ENCODE data around the gene SLCO2A1. TPM values are rescaled to one million over a fixed set of nuclear protein-coding genes. Genes with fewer than 3 reads are reported as not detected.

Gene SLCO2A1
- total RNA-seq, 2 donors from 2014 or later = 15.9 to 46.7 TPM

DNA sequence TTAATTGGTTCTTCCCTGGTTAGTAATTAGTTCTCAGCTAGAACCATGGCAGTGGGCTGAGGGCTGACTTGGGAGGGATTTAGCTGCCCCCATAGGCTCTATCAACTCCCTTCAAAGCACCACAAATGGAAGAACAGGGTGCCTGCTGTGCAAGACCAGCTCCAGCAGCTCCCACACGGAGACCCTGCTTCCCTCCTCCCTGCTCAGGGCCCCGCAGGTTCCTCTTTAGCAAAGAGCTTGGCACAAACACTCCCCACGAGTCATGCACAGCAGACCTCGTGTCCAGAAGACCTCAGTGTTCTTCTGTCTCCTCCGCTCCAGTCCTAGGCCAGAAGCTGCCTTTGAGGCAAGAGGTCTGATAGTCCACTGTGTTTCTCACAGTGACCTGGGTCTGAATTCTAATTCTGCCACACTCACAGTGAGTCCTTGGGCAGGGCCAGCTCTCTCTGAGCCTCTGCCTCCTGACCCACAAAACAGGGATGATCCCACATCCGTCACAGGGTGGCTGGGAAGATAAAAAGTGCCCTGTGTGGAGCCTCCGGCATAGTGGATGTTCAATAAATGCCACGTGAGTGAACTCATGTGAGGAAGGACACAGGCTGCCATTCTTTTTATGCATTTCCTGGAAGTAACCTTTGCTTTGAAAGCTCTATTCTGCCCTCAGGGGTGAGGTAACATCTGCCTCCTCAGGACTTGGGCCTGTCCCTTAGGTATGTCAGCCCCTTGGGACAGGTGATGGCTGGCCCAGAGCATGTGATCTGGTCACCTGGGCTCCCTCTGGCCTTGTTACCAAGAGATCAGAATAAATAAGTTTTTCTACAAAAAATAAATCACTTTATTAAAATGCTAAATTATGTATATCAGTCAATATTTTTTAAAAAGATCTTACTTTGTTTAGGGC is 141.7 kb downstream of the SLCO2A1 start:
- no peaks in the 10 kb centered on the region for H3K36me3 ChIP-seq
- no peak overlapping the region for H3K27ac ChIP-seq
- H3K9me3 ChIP-seq = no peaks in the 10 kb centered on the region
- no peaks in the 10 kb centered on the region for H3K27me3 ChIP-seq (replicated peaks; ENCODE audit: insufficient read depth)
- H3K4me1 ChIP-seq (replicated peaks) = no peaks in the 10 kb centered on the region
- intact Hi-C loops (cut with DNase I) = no loop called here
- no peak for DNase-seq (ENCODE audit: low spot score)
- WGBS = 69% methylated on average over 8 of the region's 8 CpGs
- TF ChIP-seq, protein P1, sequence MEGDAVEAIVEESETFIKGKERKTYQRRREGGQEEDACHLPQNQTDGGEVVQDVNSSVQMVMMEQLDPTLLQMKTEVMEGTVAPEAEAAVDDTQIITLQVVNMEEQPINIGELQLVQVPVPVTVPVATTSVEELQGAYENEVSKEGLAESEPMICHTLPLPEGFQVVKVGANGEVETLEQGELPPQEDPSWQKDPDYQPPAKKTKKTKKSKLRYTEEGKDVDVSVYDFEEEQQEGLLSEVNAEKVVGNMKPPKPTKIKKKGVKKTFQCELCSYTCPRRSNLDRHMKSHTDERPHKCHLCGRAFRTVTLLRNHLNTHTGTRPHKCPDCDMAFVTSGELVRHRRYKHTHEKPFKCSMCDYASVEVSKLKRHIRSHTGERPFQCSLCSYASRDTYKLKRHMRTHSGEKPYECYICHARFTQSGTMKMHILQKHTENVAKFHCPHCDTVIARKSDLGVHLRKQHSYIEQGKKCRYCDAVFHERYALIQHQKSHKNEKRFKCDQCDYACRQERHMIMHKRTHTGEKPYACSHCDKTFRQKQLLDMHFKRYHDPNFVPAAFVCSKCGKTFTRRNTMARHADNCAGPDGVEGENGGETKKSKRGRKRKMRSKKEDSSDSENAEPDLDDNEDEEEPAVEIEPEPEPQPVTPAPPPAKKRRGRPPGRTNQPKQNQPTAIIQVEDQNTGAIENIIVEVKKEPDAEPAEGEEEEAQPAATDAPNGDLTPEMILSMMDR (IDR thresholded peaks at IDR 0.05) = no peak
- TF ChIP-seq POLR2A (IDR thresholded peaks at IDR 0.05) = no peak
- TF ChIP-seq POLR2AphosphoS5 (IDR thresholded peaks at IDR 0.05) = no peak
- no peak overlapping the region for H3K4me3 ChIP-seq

- 78% methylated on average over 4 of the region's 4 CpGs for WGBS
- no peaks in the 10 kb centered on the region for H3K4me1 ChIP-seq (replicated peaks)
- no peaks in the 10 kb centered on the region for H3K9me3 ChIP-seq
- no peaks in the 10 kb centered on the region for H3K27me3 ChIP-seq (replicated peaks; ENCODE audit: insufficient read depth)
- H3K27ac ChIP-seq = no peak overlapping the region
- no peaks in the 10 kb centered on the region for H3K36me3 ChIP-seq
- TF ChIP-seq POLR2AphosphoS5 (IDR thresholded peaks at IDR 0.05) = no peak
- no peak for TF ChIP-seq POLR2A (IDR thresholded peaks at IDR 0.05)
- TF ChIP-seq, protein P1 (IDR thresholded peaks at IDR 0.05) = no peak
- H3K4me3 ChIP-seq = no peak overlapping the region
- intact Hi-C loops (cut with DNase I) = no loop called here
- no peak for DNase-seq (ENCODE audit: low spot score)
These were observed 142.5 kb downstream of the SLCO2A1 start for GRCh38 chr3:133887074-133887802.

DNA sequence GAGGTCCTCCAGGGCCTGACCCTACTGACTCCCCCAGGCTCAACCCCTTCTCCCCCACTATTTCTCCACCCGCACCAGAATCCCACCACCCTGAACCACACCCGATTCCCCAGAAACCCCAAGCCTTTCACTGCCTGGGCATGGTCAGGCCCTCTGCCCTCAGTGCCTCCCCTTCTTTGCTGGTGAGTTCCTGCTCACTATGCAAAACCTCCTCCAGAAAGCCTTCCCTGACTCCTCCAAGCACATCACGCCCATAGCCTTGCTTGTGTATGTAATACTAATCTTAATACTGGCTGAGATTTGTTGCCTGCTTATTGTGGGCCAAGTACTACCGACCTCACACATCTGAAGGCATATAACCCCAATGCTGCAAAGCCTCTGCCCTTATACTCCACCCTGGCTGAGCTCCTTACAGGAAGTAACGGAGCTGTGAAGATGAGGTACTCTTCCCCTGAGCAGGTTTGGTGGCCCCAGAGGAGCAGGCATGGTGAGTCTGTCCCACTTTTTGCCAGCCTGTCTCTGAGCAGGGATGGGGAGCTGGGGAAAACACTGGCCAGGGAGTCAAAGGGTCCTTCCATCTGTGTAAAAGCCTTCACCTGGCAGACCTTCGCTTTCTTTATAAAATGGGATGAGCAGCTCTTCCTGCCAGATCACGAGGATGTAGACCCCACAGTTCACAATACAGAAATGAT is 143.5 kb downstream of the SLCO2A1 start:
- Histone ChIP-seq H3K4me3 (no peak overlapping the region), H3K4me1 (replicated peaks) (no peaks in the 10 kb centered on the region), H3K27ac (no peak overlapping the region), H3K9me3 (no peaks in the 10 kb centered on the region), H3K36me3 (no peaks in the 10 kb centered on the region), H3K27me3 (replicated peaks; ENCODE audit: insufficient read depth) (no peaks in the 10 kb centered on the region)
- WGBS = 97% methylated on average over 7 of the region's 7 CpGs
- intact Hi-C loops (cut with DNase I) = no loop called here
- no peak for DNase-seq (ENCODE audit: low spot score)
- TF ChIP-seq, protein P1 (IDR thresholded peaks at IDR 0.05) = no peak
- TF ChIP-seq POLR2A (IDR thresholded peaks at IDR 0.05) (no peak), POLR2AphosphoS5 (IDR thresholded peaks at IDR 0.05) (no peak)

DNA sequence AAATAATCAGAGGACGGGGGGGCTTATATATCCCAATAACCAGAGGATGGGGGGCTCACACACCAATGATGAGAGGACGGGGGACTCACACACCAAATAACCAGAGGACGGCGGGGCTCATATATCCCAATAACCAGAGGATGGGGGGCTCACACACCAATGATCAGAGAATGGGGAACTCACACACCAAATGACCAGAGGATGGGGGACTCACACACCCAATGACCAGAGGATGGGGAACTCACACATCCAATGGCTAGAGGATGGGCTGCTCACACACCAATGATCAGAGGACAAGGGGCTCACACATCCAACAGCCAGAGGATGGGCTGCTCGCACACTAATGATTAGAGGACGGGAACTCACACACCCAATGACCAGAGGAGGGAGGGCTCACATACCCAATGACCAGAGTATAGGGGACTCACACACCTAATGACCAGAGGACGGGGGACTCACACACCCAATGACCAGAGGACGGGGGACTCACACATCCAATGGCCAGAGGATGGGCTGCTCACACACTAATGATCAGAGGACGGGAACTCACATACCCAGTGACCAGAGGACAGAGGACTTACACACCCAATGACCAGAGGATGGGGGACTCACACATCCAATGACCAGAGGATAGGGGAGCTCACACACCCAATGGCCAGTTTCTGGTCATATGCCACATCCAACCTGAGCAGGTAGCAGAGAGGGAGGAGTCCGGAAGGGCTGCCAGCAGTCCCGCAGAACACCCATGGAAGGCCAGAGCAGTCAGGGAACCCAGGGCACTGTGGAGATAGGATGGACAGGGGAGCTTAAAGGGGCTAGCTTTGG is 144.6 kb downstream of the SLCO2A1 start:
- DNase-seq (ENCODE audit: low spot score) = no peak
- H3K4me1 ChIP-seq (replicated peaks) = no peaks in the 10 kb centered on the region
- 91% methylated on average over 11 of the region's 11 CpGs for WGBS

More for the DNA sequence above, 144.6 kb downstream of the SLCO2A1 start:
- no peak for TF ChIP-seq POLR2AphosphoS5 (IDR thresholded peaks at IDR 0.05)
- TF ChIP-seq, protein P1 (IDR thresholded peaks at IDR 0.05) = no peak
- TF ChIP-seq POLR2A (IDR thresholded peaks at IDR 0.05) = no peak
- Histone ChIP-seq H3K27me3 (replicated peaks; ENCODE audit: insufficient read depth) (no peaks in the 10 kb centered on the region), H3K27ac (no peak overlapping the region), H3K4me3 (no peak overlapping the region), H3K9me3 (no peaks in the 10 kb centered on the region), H3K36me3 (no peaks in the 10 kb centered on the region)
- intact Hi-C loops (cut with DNase I) = no loop called here
